ENCODE results near the gene HOXB6. TPM values are rescaled to one million over a fixed set of nuclear protein-coding genes. Genes with fewer than 3 reads are reported as not detected.

Gene HOXB6
- polyA plus RNA-seq, 3 donors: not detected

DNA sequence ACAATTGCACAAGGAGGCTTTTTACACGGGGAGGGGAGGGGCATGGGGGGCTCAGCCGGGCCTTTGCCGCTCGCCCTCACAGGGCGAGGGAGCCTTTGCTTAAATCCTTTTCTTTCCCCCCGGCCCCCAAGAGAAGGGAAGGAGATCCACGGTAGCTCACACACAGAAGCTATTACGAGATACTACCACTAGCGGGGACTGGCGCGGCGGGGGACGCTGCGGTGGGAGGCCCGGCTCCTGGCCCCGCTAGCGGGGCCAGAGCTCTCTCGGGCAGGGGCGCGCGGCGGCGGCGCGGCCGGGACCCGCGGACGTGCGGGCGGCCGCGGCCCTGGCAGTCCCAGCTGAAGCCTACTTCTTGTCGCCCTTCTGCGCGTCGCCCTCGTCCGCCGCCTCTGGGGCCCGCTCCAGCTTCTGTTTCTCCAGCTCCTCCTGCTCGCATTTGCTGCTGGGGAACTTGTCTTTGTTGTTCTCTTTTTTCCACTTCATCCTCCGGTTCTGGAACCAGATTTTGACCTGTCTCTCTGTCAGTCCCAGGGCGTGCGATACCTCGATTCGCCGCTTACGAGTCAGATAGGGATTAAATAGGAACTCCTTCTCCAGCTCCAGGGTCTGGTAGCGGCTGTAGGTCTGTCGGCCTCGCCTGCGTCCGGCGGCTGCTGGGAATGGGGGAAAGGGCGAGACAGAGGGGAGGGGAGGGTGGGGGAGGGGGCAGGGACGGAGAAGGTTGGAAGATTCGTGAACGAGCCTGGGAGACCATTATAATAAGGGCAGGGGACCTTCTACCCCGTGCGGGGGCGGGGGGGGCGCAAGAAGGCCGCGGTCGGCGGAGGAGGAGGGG, 8.3 kb upstream of the HOXB6 start:
- Histone ChIP-seq H3K27me3 (ENCODE audit: control insufficient read depth in 2 of 2, insufficient read depth in 2 of 2, low read length in 2 of 2) (peaks cover 82 to 98% of the 10 kb centered on the region in 2 donors), H3K4me1 (ENCODE audit: control insufficient read depth in 1 of 2, insufficient read depth in 2 of 2, low read length in 2 of 2) (peaks cover 36 to 43% of the 10 kb centered on the region in 2 donors), H3K4me3 (replicated peaks in 1 of 3; ENCODE audit: low read depth in 2 of 3, low read length in 3 of 3) (peak overlapping the region in 1 of 3 experiments; percentile 49), H3K27ac (ENCODE audit: low read depth in 1 of 2, low read length in 2 of 2) (no peak overlapping the region), H3K4me2 (replicated peaks; ENCODE audit: extremely low read depth, low read length, poor library complexity, severe bottlenecking) (peak overlapping the region; percentile 55), H4K20me1 (ENCODE audit: insufficient read depth, low read length) (no peaks in the 10 kb centered on the region), H3K9ac (ENCODE audit: insufficient read depth, low read length, poor library complexity, severe bottlenecking) (no peak overlapping the region), H3K36me3 (replicated peaks in 1 of 2; ENCODE audit: control insufficient read depth in 1 of 2, insufficient read depth in 2 of 2, low read length in 2 of 2) (no peaks in the 10 kb centered on the region), H3K9me3 (replicated peaks in 1 of 2; ENCODE audit: control insufficient read depth in 1 of 2, insufficient read depth in 1 of 2, low read length in 2 of 2) (peaks cover 9 to 60% of the 10 kb centered on the region in 2 donors), H2AFZ (ENCODE audit: insufficient read depth, low read depth, low read length, poor library complexity, severe bottlenecking) (peak overlapping the region; percentile 53), H3K79me2 (ENCODE audit: insufficient read depth, low read length) (no peaks in the 10 kb centered on the region)
- Mint-ChIP-seq H3K4me1 (peaks cover 35% of the 10 kb centered on the region), H3K9me3 (peaks cover 0 to 49% (median 22%) of the 10 kb centered on the region in 7 donors), H3K4me3 (peak overlapping the region; percentile 64 to 92), H3K27ac (peak overlapping the region in 1 of 7 donors; percentile 58), H3K36me3 (peaks cover 9 to 18% of the 10 kb centered on the region in 2 donors), H3K27me3 (ENCODE audit: low read depth in 3 of 3) (peaks cover 97 to 99% (median 98%) of the 10 kb centered on the region in 3 donors)
- TF ChIP-seq, protein P1, sequence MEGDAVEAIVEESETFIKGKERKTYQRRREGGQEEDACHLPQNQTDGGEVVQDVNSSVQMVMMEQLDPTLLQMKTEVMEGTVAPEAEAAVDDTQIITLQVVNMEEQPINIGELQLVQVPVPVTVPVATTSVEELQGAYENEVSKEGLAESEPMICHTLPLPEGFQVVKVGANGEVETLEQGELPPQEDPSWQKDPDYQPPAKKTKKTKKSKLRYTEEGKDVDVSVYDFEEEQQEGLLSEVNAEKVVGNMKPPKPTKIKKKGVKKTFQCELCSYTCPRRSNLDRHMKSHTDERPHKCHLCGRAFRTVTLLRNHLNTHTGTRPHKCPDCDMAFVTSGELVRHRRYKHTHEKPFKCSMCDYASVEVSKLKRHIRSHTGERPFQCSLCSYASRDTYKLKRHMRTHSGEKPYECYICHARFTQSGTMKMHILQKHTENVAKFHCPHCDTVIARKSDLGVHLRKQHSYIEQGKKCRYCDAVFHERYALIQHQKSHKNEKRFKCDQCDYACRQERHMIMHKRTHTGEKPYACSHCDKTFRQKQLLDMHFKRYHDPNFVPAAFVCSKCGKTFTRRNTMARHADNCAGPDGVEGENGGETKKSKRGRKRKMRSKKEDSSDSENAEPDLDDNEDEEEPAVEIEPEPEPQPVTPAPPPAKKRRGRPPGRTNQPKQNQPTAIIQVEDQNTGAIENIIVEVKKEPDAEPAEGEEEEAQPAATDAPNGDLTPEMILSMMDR (IDR thresholded peaks at IDR 0.05): peak; percentile 49
- intact Hi-C loops (cut with micrococcal nuclease): no loop called here
- DNase-seq: peak; percentile 15 to 35 (median 31)
- WGBS (ENCODE audit: insufficient coverage): under 1% methylated on average over 38 of the region's 67 CpGs

DNA sequence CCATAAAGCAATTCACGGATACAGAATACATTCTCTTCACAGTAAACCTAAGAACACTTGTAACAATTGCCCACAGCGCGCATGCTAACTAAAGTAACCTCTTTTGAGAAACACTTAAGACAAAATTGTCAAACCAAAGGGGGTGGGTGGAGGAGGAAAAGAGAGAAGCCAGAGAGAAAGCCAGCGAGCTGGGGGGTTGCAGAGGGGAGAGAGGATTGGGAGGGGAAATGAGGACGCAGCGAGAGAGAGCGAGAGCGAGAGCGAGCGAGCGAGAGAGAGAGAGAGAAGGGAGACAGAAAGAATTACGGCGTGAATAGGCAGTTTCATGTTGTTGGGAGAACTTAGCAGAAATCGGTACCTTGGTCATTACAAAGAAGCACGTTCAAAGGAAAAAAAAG, 7.7 kb upstream of the HOXB6 start:
- peak overlapping the region; percentile 58 to 92 for H3K4me3 Mint-ChIP-seq
- H3K36me3 Mint-ChIP-seq: peaks cover 9 to 16% of the 10 kb centered on the region in 2 donors
- Histone ChIP-seq H3K4me2 (replicated peaks; ENCODE audit: extremely low read depth, low read length, poor library complexity, severe bottlenecking) (peak overlapping the region; percentile 55), H3K36me3 (replicated peaks in 1 of 2; ENCODE audit: control insufficient read depth in 1 of 2, insufficient read depth in 2 of 2, low read length in 2 of 2) (no peaks in the 10 kb centered on the region), H4K20me1 (ENCODE audit: insufficient read depth, low read length) (no peaks in the 10 kb centered on the region), H3K9me3 (replicated peaks in 1 of 2; ENCODE audit: control insufficient read depth in 1 of 2, insufficient read depth in 1 of 2, low read length in 2 of 2) (peaks cover 9 to 54% of the 10 kb centered on the region in 2 donors), H3K27ac (ENCODE audit: low read depth in 1 of 2, low read length in 2 of 2) (no peak overlapping the region), H3K9ac (ENCODE audit: insufficient read depth, low read length, poor library complexity, severe bottlenecking) (no peak overlapping the region), H3K27me3 (ENCODE audit: control insufficient read depth in 2 of 2, insufficient read depth in 2 of 2, low read length in 2 of 2) (peaks cover 77 to 98% of the 10 kb centered on the region in 2 donors), H3K4me3 (replicated peaks in 1 of 3; ENCODE audit: low read depth in 2 of 3, low read length in 3 of 3) (peak overlapping the region in 1 of 3 experiments; percentile 49), H3K4me1 (ENCODE audit: control insufficient read depth in 1 of 2, insufficient read depth in 2 of 2, low read length in 2 of 2) (peaks cover 36 to 43% of the 10 kb centered on the region in 2 donors), H3K79me2 (ENCODE audit: insufficient read depth, low read length) (no peaks in the 10 kb centered on the region), H2AFZ (ENCODE audit: insufficient read depth, low read depth, low read length, poor library complexity, severe bottlenecking) (no peak overlapping the region)
- H3K9me3 Mint-ChIP-seq: peaks cover 0 to 50% (median 27%) of the 10 kb centered on the region in 7 donors
- intact Hi-C loops (cut with micrococcal nuclease): no loop called here
- H3K27ac Mint-ChIP-seq: peak overlapping the region in 1 of 7 donors; percentile 4
- WGBS (ENCODE audit: insufficient coverage): 1% methylated on average over 11 of the region's 15 CpGs
- H3K4me1 Mint-ChIP-seq: peaks cover 39% of the 10 kb centered on the region
- peaks cover 93 to 99% (median 97%) of the 10 kb centered on the region in 3 donors for H3K27me3 Mint-ChIP-seq (ENCODE audit: low read depth in 3 of 3)
- DNase-seq: no peak
- TF ChIP-seq, protein P1 (IDR thresholded peaks at IDR 0.05): no peak

All from CD14-positive monocyte (primary cell).